Mucosa of stomach (tissue), 1 donor: Measurements from ENCODE around the gene ARHGAP22.

ENCODE experiments used
- H3K27me3 ChIP-seq: one replicate; pipeline ENCODE4 v1.7.0; 2013; ENCODE audit warnings: mild to moderate bottlenecking, low read length; ENCODE audit not compliant: control insufficient read depth, insufficient read depth
- H3K36me3 ChIP-seq: one replicate; pipeline ENCODE4 v1.7.0; 2013; ENCODE audit warnings: low read length; ENCODE audit not compliant: control insufficient read depth, insufficient read depth
- H3K4me1 ChIP-seq: one replicate; pipeline ENCODE4 v1.7.0; 2013; ENCODE audit warnings: mild to moderate bottlenecking, low read length; ENCODE audit not compliant: control insufficient read depth, insufficient read depth
- H3K4me3 ChIP-seq: one replicate; pipeline ENCODE4 v1.7.0; 2013; ENCODE audit warnings: low read length
- H3K9ac ChIP-seq: one replicate; pipeline ENCODE4 v1.7.0; 2013; ENCODE audit warnings: mild to moderate bottlenecking, low read length, moderate library complexity
- H3K9me3 ChIP-seq: one replicate; pipeline ENCODE4 v1.7.0; 2013; ENCODE audit warnings: mild to moderate bottlenecking, low read length, moderate library complexity; ENCODE audit not compliant: control insufficient read depth
- donor health status: Pancreatic carcinoma.

The ARHGAP22 gene

GRCh38 chr10:48568546-48568945 lies 36.3 kb downstream of the ARHGAP22 start:
- no peaks in the 10 kb centered on the region for H3K9me3 ChIP-seq
- H3K36me3 ChIP-seq: no peaks in the 10 kb centered on the region
- H3K9ac ChIP-seq: no peak overlapping the region
- H3K4me3 ChIP-seq: no peak overlapping the region
- H3K27me3 ChIP-seq: no peaks in the 10 kb centered on the region
- H3K4me1 ChIP-seq: no peaks in the 10 kb centered on the region

GRCh38 chr10:48568131-48568530 lies 36.7 kb downstream of the ARHGAP22 start:
- no peak overlapping the region for H3K9ac ChIP-seq
- H3K27me3 ChIP-seq: no peaks in the 10 kb centered on the region
- no peaks in the 10 kb centered on the region for H3K4me1 ChIP-seq
- no peaks in the 10 kb centered on the region for H3K9me3 ChIP-seq
- no peaks in the 10 kb centered on the region for H3K36me3 ChIP-seq
- H3K4me3 ChIP-seq: no peak overlapping the region

GRCh38 chr10:48567346-48567745 lies 37.5 kb downstream of the ARHGAP22 start:
- H3K4me1 ChIP-seq: no peaks in the 10 kb centered on the region
- no peaks in the 10 kb centered on the region for H3K36me3 ChIP-seq
- H3K27me3 ChIP-seq: no peaks in the 10 kb centered on the region
- no peak overlapping the region for H3K9ac ChIP-seq
- H3K9me3 ChIP-seq: no peaks in the 10 kb centered on the region
- no peak overlapping the region for H3K4me3 ChIP-seq

GRCh38 chr10:48564466-48565160 lies 40.3 kb downstream of the ARHGAP22 start:
- H3K9ac ChIP-seq: no peak overlapping the region
- H3K4me3 ChIP-seq: no peak overlapping the region
- no peaks in the 10 kb centered on the region for H3K4me1 ChIP-seq
- no peaks in the 10 kb centered on the region for H3K27me3 ChIP-seq
- no peaks in the 10 kb centered on the region for H3K9me3 ChIP-seq
- H3K36me3 ChIP-seq: no peaks in the 10 kb centered on the region

- H3K9me3 ChIP-seq: no peaks in the 10 kb centered on the region
- no peaks in the 10 kb centered on the region for H3K27me3 ChIP-seq
- H3K4me1 ChIP-seq: no peaks in the 10 kb centered on the region
- no peak overlapping the region for H3K4me3 ChIP-seq
- no peak overlapping the region for H3K9ac ChIP-seq
- no peaks in the 10 kb centered on the region for H3K36me3 ChIP-seq
These were observed 47.3 kb downstream of the ARHGAP22 start for GRCh38 chr10:48557511-48558123.

- H3K36me3 ChIP-seq: no peaks in the 10 kb centered on the region
- H3K9me3 ChIP-seq: no peaks in the 10 kb centered on the region
- H3K4me1 ChIP-seq: no peaks in the 10 kb centered on the region
- H3K4me3 ChIP-seq: no peak overlapping the region
- no peak overlapping the region for H3K9ac ChIP-seq
- no peaks in the 10 kb centered on the region for H3K27me3 ChIP-seq
These were observed 48.2 kb downstream of the ARHGAP22 start for GRCh38 chr10:48556713-48557112.

- H3K9ac ChIP-seq: no peak overlapping the region
- H3K36me3 ChIP-seq: no peaks in the 10 kb centered on the region
- H3K4me3 ChIP-seq: no peak overlapping the region
These were observed 48.8 kb downstream of the ARHGAP22 start for GRCh38 chr10:48556065-48556464.

GRCh38 chr10:48555310-48556042 lies 49.4 kb downstream of the ARHGAP22 start:
- Histone ChIP-seq H3K4me1 (no peaks in the 10 kb centered on the region), H3K9ac (no peak overlapping the region), H3K9me3 (no peaks in the 10 kb centered on the region), H3K36me3 (no peaks in the 10 kb centered on the region), H3K4me3 (no peak overlapping the region), H3K27me3 (no peaks in the 10 kb centered on the region)

More at GRCh38 chr10:48556065-48556464, 48.8 kb downstream of the ARHGAP22 start:
- Histone ChIP-seq H3K4me1 (no peaks in the 10 kb centered on the region), H3K9me3 (no peaks in the 10 kb centered on the region), H3K27me3 (no peaks in the 10 kb centered on the region)

GRCh38 chr10:48554656-48555055 lies 50.2 kb downstream of the ARHGAP22 start:
- no peaks in the 10 kb centered on the region for H3K9me3 ChIP-seq
- no peaks in the 10 kb centered on the region for H3K27me3 ChIP-seq
- no peaks in the 10 kb centered on the region for H3K4me1 ChIP-seq
- H3K9ac ChIP-seq: no peak overlapping the region
- H3K36me3 ChIP-seq: no peaks in the 10 kb centered on the region
- no peak overlapping the region for H3K4me3 ChIP-seq

GRCh38 chr10:48554246-48554645 lies 50.6 kb downstream of the ARHGAP22 start:
- H3K9ac ChIP-seq: no peak overlapping the region
- no peaks in the 10 kb centered on the region for H3K9me3 ChIP-seq
- no peaks in the 10 kb centered on the region for H3K27me3 ChIP-seq
- H3K4me3 ChIP-seq: no peak overlapping the region
- no peaks in the 10 kb centered on the region for H3K4me1 ChIP-seq
- H3K36me3 ChIP-seq: no peaks in the 10 kb centered on the region

GRCh38 chr10:48552946-48553564 lies 51.8 kb downstream of the ARHGAP22 start:
- Histone ChIP-seq H3K9me3 (no peaks in the 10 kb centered on the region), H3K4me1 (no peaks in the 10 kb centered on the region), H3K36me3 (no peaks in the 10 kb centered on the region), H3K27me3 (no peaks in the 10 kb centered on the region), H3K4me3 (no peak overlapping the region), H3K9ac (no peak overlapping the region)
